OCI-LY1 (cell line): ENCODE measurements around the gene GABPA.
"Not testable (repeated sequence)": the region's sequence is repeated elsewhere in the genome, so short reads cannot be mapped to it uniquely, and the experiment has no call there.

Experiments used
- H2AFZ ChIP-seq: fragments of 200-600 bp; sonication (generic), shearing (Covaris generic); 2 replicates; pipeline ENCODE4 v1.6.0; 2014; ENCODE audit warnings: antibody characterized with exemption, mild to moderate bottlenecking, low read length
- H3F3A ChIP-seq: fragments of 200-600 bp; sonication (generic), shearing (Covaris generic); 2 replicates; pipeline ENCODE4 v1.6.0; 2014; ENCODE audit warnings: mild to moderate bottlenecking, antibody characterized with exemption, low read length, moderate library complexity; ENCODE audit not compliant: insufficient read depth
- H3K27ac ChIP-seq: fragments of 200-600 bp; sonication (generic); 2 replicates; pipeline ENCODE4 v1.5.1; 2014; ENCODE audit warnings: low read length, mixed run types, mild to moderate bottlenecking, low read depth; ENCODE audit not compliant: poor library complexity, severe bottlenecking
- H3K27me3 ChIP-seq: fragments of 200-600 bp; sonication (generic); 2 replicates; pipeline ENCODE4 v1.6.0; 2014; ENCODE audit warnings: antibody characterized with exemption, mild to moderate bottlenecking, low read length, moderate library complexity; ENCODE audit not compliant: insufficient read depth
- H3K36me3 ChIP-seq: fragments of 200-600 bp; sonication (generic); 2 replicates; pipeline ENCODE4 v1.6.1; 2014; ENCODE audit warnings: mild to moderate bottlenecking, antibody characterized with exemption, low read length, moderate library complexity, mixed read lengths; ENCODE audit not compliant: insufficient read depth
- H3K4me1 ChIP-seq: fragments of 200-600 bp; sonication (generic); 2 replicates; pipeline ENCODE4 v1.5.1; 2014; ENCODE audit warnings: mild to moderate bottlenecking, low read length, moderate library complexity; ENCODE audit not compliant: insufficient read depth, severe bottlenecking
- H3K4me2 ChIP-seq: fragments of 200-600 bp; sonication (generic), shearing (Covaris generic); 2 replicates; pipeline ENCODE4 v1.6.1; 2014; ENCODE audit warnings: low read length
- H3K4me3 ChIP-seq: fragments of 200-600 bp; sonication (generic); 2 replicates; pipeline ENCODE4 v1.5.1; 2014; ENCODE audit warnings: low read length, low read depth, mild to moderate bottlenecking, mixed read lengths; ENCODE audit not compliant: poor library complexity, severe bottlenecking
- H3K79me2 ChIP-seq: fragments of 200-600 bp; shearing (Covaris generic); 2 replicates; pipeline ENCODE4 v1.6.1; 2016; ENCODE audit warnings: mixed run types, low read length, mixed read lengths; ENCODE audit not compliant: insufficient read depth
- H3K9ac ChIP-seq: fragments of 200-600 bp; sonication (generic), shearing (Covaris generic); 2 replicates; pipeline ENCODE4 v1.6.1; 2014; ENCODE audit warnings: mild to moderate bottlenecking, low read length, mixed read lengths
- H3K9me2 ChIP-seq: fragments of 200-600 bp; sonication (generic), shearing (Covaris generic); 2 replicates; pipeline ENCODE4 v1.6.1; 2014; ENCODE audit warnings: low read depth, mild to moderate bottlenecking, low read length, mixed read lengths
- H3K9me3 ChIP-seq: fragments of 200-600 bp; shearing (Covaris generic); 2 replicates; pipeline ENCODE4 v1.6.1; 2014; ENCODE audit warnings: low read length, mixed read lengths
- H4K20me1 ChIP-seq: fragments of 200-600 bp; sonication (generic), shearing (Covaris generic); 2 replicates; pipeline ENCODE4 v1.6.0; 2016; ENCODE audit warnings: mild to moderate bottlenecking, low read length; ENCODE audit not compliant: insufficient read depth
- CTCF ChIP-seq: fragments of 200-600 bp; sonication (generic), shearing (Covaris generic); IDR thresholded peaks from 2 replicates; pipeline ENCODE4 v1.5.1; 2017; ENCODE audit warnings: mild to moderate bottlenecking, antibody characterized with exemption, low read length, moderate library complexity, mixed read lengths
- EZH2 ChIP-seq: fragments of 200-600 bp; sonication (generic), shearing (Covaris generic); IDR thresholded peaks from 2 replicates; pipeline ENCODE4 v1.8.0; 2017; ENCODE audit warnings: borderline replicate concordance, mixed run types, mild to moderate bottlenecking, antibody characterized with exemption, low read length, moderate library complexity, mixed read lengths

The GABPA gene

DNA sequence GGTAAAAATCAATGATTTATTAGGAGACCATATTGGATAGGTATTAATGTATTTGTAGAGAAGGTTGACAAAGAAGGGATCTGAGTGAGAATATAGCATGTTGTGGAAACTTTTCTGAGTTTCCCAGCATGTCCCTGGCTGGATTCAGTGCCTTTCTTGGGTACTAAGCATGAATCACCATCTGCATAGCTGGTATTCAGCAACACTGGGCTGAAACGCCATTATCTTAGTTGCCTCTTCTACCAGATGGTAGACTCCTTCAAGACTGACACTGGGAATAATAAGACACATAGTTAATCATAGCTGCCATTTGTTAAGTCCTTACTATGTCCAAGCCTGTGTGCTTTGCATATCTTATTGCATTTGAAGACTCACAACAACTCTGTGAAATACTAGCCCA lies 45.5 kb upstream of the GABPA start:
- Histone ChIP-seq H3K9ac (no peak overlapping the region), H3K27ac (no peak overlapping the region), H3K36me3 (no peaks in the 10 kb centered on the region), H4K20me1 (no peaks in the 10 kb centered on the region), H3K9me2 (no peaks in the 10 kb centered on the region), H3K4me3 (no peak overlapping the region), H3K4me2 (no peak overlapping the region), H3K79me2 (no peaks in the 10 kb centered on the region), H3F3A (no peaks in the 10 kb centered on the region), H3K4me1 (no peaks in the 10 kb centered on the region), H3K27me3 (no peaks in the 10 kb centered on the region), H3K9me3 (no peaks in the 10 kb centered on the region), H2AFZ (no peak overlapping the region)
- TF ChIP-seq EZH2 (no peak), CTCF (no peak)

DNA sequence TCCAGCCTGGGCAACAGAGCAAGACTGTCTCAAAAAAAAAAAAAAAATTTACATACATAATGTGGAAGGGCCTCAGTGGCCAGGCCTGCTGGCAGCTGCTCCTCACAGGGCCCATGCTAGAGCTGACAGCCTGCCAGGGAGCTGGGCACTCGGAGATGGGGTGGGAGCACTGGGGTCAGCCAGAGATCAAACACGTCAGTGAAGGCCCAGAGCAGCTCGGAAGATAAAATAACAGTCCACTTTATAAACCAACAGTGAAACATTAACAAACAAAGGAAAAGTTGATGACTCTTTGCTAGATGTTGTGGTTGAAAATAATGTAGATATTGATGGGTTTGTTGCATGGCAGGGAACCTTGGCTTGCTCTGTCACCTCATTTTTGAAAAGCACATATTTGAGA lies 42.8 kb upstream of the GABPA start:
- Histone ChIP-seq H3F3A (no peaks in the 10 kb centered on the region), H3K4me3 (no peak overlapping the region), H3K9me2 (no peaks in the 10 kb centered on the region), H3K79me2 (no peaks in the 10 kb centered on the region), H4K20me1 (no peaks in the 10 kb centered on the region), H3K36me3 (no peaks in the 10 kb centered on the region), H2AFZ (no peak overlapping the region), H3K27ac (no peak overlapping the region), H3K4me1 (no peaks in the 10 kb centered on the region), H3K9me3 (no peaks in the 10 kb centered on the region), H3K27me3 (no peaks in the 10 kb centered on the region), H3K9ac (no peak overlapping the region), H3K4me2 (no peak overlapping the region)
- TF ChIP-seq CTCF (no peak), EZH2 (no peak)

DNA sequence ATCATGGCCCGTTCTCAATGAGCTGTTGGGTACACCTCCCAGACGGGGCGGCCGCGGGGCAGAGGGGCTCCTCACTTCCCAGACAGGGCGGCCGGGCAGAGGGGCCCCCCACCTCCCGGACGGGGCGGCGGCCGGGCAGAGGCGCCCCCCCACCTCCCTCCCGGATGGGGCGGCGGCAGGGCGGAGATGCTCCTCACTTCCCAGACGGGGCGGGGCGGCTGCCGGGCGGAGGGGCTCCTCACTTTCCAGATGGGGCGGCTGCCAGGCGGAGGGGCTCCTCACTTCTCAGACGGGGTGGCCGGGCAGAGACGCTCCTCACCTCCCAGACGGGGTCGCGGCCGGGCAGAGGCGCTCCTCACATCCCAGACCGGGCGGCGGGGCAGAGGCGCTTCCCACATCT lies 39.3 kb upstream of the GABPA start:
- not testable (repeated sequence) for H2AFZ ChIP-seq, H3K4me2 ChIP-seq, H3K9me2 ChIP-seq, H3K27ac ChIP-seq, H3K4me3 ChIP-seq, H3K79me2 ChIP-seq, H3F3A ChIP-seq, H3K36me3 ChIP-seq, H3K4me1 ChIP-seq, H3K9ac ChIP-seq, H4K20me1 ChIP-seq, H3K27me3 ChIP-seq, H3K9me3 ChIP-seq

DNA sequence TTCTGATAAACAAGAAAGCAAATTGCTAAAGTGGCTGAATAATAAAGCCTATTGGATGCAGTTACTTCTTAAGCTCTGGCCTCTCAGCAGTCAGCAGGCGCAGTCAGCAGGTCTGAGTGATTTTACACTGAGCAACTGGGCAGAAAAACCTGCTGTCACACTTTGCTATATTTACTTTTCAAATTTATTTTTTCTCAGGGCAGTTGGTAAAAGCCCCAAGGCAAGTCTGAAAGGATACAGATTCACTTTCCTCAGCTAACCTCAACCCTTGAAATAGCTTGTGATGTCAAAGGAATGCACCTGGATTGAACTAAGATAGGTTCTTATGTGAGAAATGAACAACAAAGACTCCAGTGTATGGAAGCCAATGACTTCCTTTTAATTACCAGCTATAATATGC lies 34.0 kb upstream of the GABPA start:
- H3K4me2 ChIP-seq, result no peak overlapping the region
- no peaks in the 10 kb centered on the region for H3K9me2 ChIP-seq
- H3F3A ChIP-seq, result no peaks in the 10 kb centered on the region
- H3K27me3 ChIP-seq, result no peaks in the 10 kb centered on the region
- no peaks in the 10 kb centered on the region for H3K36me3 ChIP-seq
- no peaks in the 10 kb centered on the region for H4K20me1 ChIP-seq
- H3K4me3 ChIP-seq, result no peak overlapping the region
- H3K9me3 ChIP-seq, result no peaks in the 10 kb centered on the region
- H3K79me2 ChIP-seq, result no peaks in the 10 kb centered on the region
- no peak overlapping the region for H3K9ac ChIP-seq
- no peak overlapping the region for H3K27ac ChIP-seq
- no peaks in the 10 kb centered on the region for H3K4me1 ChIP-seq
- no peak overlapping the region for H2AFZ ChIP-seq
- no peak for TF ChIP-seq CTCF
- no peak for TF ChIP-seq EZH2
